Activated T-cell treated with anti-CD3 and anti-CD28 coated beads, Interleukin-2, amount 50 U/mL, for 72 hours (primary cell): ENCODE results near the gene LCE7A. TPM values are rescaled to one million over a fixed set of nuclear protein-coding genes. Genes with fewer than 3 reads are reported as not detected.

Source experiments
- ATAC-seq, 2 donors: fragments of 150-1000 bp; cut with Tn5 transposase; replicated peaks in 1 of 2; 2 replicates each; pipeline ENCODE4 v1.10.0; 2021; ENCODE audit warnings: moderate library complexity in 2 of 2, mild to moderate bottlenecking in 1 of 2
- DNase-seq, 2 donors: peaks; one replicate each; pipeline ENCODE4 v3.0.0; 2021 to 2022; ENCODE audit warnings: mixed read lengths in 1 of 2
- H3K27ac Mint-ChIP-seq: one replicate; pipeline ENCODE4 v1.8.0; 2022; ENCODE audit warnings: mild to moderate bottlenecking, moderate library complexity, mixed read lengths
- H3K27me3 Mint-ChIP-seq: one replicate; pipeline ENCODE4 v1.8.0; 2022; ENCODE audit warnings: low read depth, mixed read lengths
- H3K36me3 Mint-ChIP-seq, 2 donors: one replicate each; pipeline ENCODE4 v1.8.0; 2022; ENCODE audit warnings: mixed read lengths in 2 of 2, mild to moderate bottlenecking in 1 of 2; ENCODE audit not compliant: insufficient read depth in 2 of 2
- H3K4me1 Mint-ChIP-seq: one replicate; pipeline ENCODE4 v1.8.0; 2022; ENCODE audit warnings: low read depth, mixed read lengths
- H3K4me3 Mint-ChIP-seq, 2 donors: one replicate each; pipeline ENCODE4 v1.8.0; 2022; ENCODE audit warnings: mild to moderate bottlenecking in 2 of 2, mixed read lengths in 2 of 2, moderate library complexity in 2 of 2
- H3K9me3 Mint-ChIP-seq, 2 donors: one replicate each; pipeline ENCODE4 v1.8.0; 2022; ENCODE audit warnings: mixed read lengths in 2 of 2
- total RNA-seq, 2 donors: library from RNA; stranded (reverse); gene quantifications; one replicate each; pipeline ENCODE4 v1.2.3, GENCODE V29; 2022

LCE7A gene
- total RNA-seq, 2 donors from 2014 or later: not detected

DNA sequence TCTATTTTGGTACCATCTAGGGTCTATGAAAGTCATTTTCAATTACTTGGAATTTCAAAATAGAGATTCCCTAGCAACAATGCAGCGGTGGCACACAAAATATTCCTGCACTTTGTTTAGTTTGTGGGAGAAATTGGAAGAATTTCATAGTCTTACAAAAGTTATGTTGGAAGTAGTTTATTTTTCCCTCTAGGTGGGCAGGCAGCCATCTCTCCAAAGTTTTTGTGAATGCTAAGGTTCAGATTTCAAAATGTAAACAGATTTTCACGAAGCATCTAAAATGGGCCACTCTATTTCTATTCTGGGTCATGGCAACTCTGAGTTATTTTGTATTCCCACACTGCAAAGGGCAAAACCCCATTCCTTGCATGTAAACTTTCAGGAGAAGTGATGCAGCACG, 26.3 kb downstream of the LCE7A start:
- Mint-ChIP-seq H3K9me3 (no peaks in the 10 kb centered on the region), H3K4me1 (no peaks in the 10 kb centered on the region), H3K36me3 (no peaks in the 10 kb centered on the region), H3K27me3 (no peaks in the 10 kb centered on the region), H3K4me3 (no peak overlapping the region), H3K27ac (no peak overlapping the region)
- no peak for DNase-seq
- ATAC-seq: no peak

DNA sequence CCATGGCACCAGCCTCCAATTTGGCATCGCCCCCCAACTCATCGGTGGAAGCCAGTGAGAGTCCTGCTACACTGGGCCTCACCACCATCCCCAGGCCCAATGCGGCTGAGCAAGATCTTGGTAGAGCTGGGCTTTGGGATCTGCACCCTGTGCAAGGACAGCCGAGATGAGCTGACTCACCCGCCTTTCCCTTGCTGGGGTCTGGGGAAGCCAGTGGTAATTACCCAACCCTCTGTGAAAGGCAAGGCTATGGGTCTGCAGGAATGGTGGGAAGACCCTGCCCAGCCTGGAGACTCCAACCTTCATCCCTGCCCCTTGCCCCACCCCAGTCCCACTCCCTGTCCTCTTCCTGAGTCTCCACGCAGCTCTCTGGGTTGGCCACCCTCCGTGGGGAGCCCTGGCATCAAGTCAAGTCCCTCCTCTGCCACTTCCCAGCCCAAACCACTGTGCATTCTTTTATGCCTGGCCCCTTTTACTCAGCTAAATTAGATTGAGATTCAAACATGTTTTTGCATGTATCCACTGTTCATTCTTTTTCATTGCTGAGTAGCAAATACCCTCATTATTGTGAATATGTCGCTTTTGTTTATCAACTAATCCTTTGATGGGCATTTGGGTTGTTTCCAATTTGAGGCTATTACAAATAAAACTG, 27.1 kb downstream of the LCE7A start:
- ATAC-seq: no peak
- H3K4me1 Mint-ChIP-seq: no peaks in the 10 kb centered on the region
- DNase-seq: no peak
- no peak overlapping the region for H3K27ac Mint-ChIP-seq
- no peak overlapping the region for H3K4me3 Mint-ChIP-seq
- H3K27me3 Mint-ChIP-seq: no peaks in the 10 kb centered on the region
- no peaks in the 10 kb centered on the region for H3K36me3 Mint-ChIP-seq
- H3K9me3 Mint-ChIP-seq: no peaks in the 10 kb centered on the region

- ATAC-seq (no peak), DNase-seq (no peak)
- H3K36me3 Mint-ChIP-seq: no peaks in the 10 kb centered on the region
- H3K9me3 Mint-ChIP-seq: no peaks in the 10 kb centered on the region
- H3K4me3 Mint-ChIP-seq: no peak overlapping the region
- H3K27ac Mint-ChIP-seq: no peak overlapping the region
- no peaks in the 10 kb centered on the region for H3K27me3 Mint-ChIP-seq
- H3K4me1 Mint-ChIP-seq: no peaks in the 10 kb centered on the region
These were observed 28.3 kb downstream of the LCE7A start for GRCh38 chr1:152888126-152888525.

DNA sequence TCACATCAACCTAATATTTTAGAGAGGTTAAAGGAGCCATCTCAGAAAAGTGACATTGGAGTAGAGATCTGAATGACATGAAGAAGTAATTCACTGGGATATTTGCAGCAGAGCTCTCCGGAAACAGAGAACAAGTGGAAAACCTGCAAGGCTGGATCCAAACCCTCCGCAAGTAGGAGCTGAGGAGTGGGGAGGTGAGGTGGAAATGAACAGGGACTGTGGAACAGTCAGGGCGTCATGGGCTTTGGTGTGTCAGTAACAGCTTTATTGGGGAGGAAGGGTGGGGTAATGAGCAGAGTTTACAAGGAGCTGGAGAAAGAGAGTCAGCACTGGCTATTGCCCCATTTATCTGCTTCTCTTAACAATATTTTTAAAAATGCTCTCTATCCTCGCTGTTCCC, 39.2 kb downstream of the LCE7A start:
- Mint-ChIP-seq H3K4me3 (no peak overlapping the region), H3K36me3 (no peaks in the 10 kb centered on the region), H3K4me1 (no peaks in the 10 kb centered on the region), H3K9me3 (no peaks in the 10 kb centered on the region), H3K27ac (no peak overlapping the region), H3K27me3 (peaks cover 30% of the 10 kb centered on the region)
- DNase-seq (no peak), ATAC-seq (no peak)

DNA sequence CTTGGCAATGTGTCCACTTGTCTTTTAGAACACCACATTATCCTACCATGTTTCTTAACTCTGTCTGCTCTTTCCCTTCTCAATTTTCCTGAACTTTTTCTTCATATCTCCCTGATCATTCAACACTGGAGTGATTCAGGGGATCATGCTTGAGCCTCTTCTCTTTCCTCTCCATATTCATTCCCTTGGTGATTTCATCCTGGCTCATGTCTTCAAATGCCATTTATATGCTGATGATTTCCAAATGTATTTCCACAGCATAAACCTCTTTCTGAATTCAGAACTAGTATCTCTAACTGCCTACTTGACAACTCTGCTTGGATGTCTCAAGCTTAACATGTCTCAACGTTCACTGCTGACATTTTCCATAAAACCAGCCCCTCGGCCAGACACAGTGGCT, 40.1 kb downstream of the LCE7A start:
- Mint-ChIP-seq H3K9me3 (no peaks in the 10 kb centered on the region), H3K36me3 (no peaks in the 10 kb centered on the region), H3K4me1 (no peaks in the 10 kb centered on the region), H3K4me3 (no peak overlapping the region), H3K27ac (no peak overlapping the region), H3K27me3 (peaks cover 30% of the 10 kb centered on the region)
- DNase-seq (no peak), ATAC-seq (no peak)

- Mint-ChIP-seq H3K27ac (no peak overlapping the region), H3K4me1 (no peaks in the 10 kb centered on the region), H3K9me3 (no peaks in the 10 kb centered on the region), H3K27me3 (peaks cover 24% of the 10 kb centered on the region), H3K36me3 (no peaks in the 10 kb centered on the region), H3K4me3 (no peak overlapping the region)
- DNase-seq (no peak), ATAC-seq (no peak)
These were observed 41.8 kb downstream of the LCE7A start for GRCh38 chr1:152901631-152902030.

DNA sequence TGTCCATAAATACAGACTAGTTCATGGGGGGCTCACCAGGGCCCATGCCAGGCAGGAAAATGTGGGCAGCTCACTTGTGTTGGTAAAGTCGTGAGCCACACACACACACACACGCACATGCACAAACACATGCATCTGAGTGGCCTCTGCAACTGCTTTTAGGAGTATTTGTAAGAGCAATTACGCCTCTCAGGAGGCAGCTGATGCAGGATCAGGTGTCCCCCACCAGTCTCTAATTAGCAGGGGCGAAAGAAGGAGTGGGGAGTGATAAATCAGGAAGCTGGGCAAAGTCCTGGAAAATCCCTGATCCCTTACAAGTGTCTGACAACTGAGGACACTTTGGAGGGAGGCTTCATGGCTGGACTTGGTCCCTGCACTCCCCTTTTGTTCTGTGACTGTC, 42.8 kb downstream of the LCE7A start:
- H3K27ac Mint-ChIP-seq: no peak overlapping the region
- H3K27me3 Mint-ChIP-seq: peaks cover 15% of the 10 kb centered on the region
- DNase-seq (no peak), ATAC-seq (no peak)
- H3K4me1 Mint-ChIP-seq: peaks cover 1% of the 10 kb centered on the region
- H3K36me3 Mint-ChIP-seq: no peaks in the 10 kb centered on the region
- no peak overlapping the region for H3K4me3 Mint-ChIP-seq
- no peaks in the 10 kb centered on the region for H3K9me3 Mint-ChIP-seq

DNA sequence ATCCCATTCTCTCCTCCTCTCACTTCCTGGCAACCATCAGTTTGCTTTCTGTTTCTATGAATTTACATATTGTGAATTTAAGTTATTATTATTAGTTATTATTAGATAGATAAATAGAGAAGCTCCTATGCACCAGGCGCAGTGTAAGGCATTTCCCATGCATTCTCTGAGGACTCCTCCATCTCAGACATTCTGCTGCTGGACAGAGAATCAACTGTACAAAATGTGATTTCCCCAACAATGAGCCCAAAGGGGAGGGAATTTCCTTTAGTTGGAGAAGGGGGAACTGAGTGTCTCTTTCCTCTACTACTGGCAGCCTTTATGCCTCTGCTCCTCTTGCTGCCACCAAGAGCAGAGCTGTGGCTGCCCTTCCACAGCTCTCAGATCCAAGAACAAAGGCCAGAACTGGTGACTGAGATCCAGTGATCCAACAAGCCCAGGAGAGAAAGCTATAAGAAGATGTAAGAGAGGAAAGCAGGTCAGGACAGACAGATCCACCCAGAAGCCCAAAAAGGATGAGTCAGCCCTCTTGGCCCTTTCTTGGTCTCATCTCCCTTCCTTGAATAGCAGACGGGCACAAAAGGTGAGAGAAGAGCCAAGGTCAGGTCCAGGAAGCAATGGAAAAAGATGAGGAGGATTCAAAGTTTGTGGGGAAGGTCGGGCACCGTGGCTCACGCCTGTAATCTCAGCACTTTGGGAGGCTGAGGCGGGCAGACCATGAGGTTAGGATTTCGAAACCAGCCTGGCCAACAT, 45.1 kb downstream of the LCE7A start:
- no peak overlapping the region for H3K27ac Mint-ChIP-seq
- H3K4me3 Mint-ChIP-seq: no peak overlapping the region
- H3K9me3 Mint-ChIP-seq: peaks cover 0 to 1% of the 10 kb centered on the region in 2 donors
- ATAC-seq: no peak
- peaks cover 9% of the 10 kb centered on the region for H3K4me1 Mint-ChIP-seq
- no peak for DNase-seq
- peaks cover 0 to under 1% of the 10 kb centered on the region in 2 donors for H3K36me3 Mint-ChIP-seq
- peaks cover 18% of the 10 kb centered on the region for H3K27me3 Mint-ChIP-seq

- H3K9me3 Mint-ChIP-seq: peaks cover 0 to 3% of the 10 kb centered on the region in 2 donors
- H3K27ac Mint-ChIP-seq: no peak overlapping the region
- H3K27me3 Mint-ChIP-seq: peaks cover 14% of the 10 kb centered on the region
- peaks cover 9% of the 10 kb centered on the region for H3K4me1 Mint-ChIP-seq
- H3K36me3 Mint-ChIP-seq: peaks cover 0 to 2% of the 10 kb centered on the region in 2 donors
- ATAC-seq: no peak
- no peak overlapping the region for H3K4me3 Mint-ChIP-seq
- DNase-seq: no peak
These were observed 46.3 kb downstream of the LCE7A start for GRCh38 chr1:152906023-152906565.

DNA sequence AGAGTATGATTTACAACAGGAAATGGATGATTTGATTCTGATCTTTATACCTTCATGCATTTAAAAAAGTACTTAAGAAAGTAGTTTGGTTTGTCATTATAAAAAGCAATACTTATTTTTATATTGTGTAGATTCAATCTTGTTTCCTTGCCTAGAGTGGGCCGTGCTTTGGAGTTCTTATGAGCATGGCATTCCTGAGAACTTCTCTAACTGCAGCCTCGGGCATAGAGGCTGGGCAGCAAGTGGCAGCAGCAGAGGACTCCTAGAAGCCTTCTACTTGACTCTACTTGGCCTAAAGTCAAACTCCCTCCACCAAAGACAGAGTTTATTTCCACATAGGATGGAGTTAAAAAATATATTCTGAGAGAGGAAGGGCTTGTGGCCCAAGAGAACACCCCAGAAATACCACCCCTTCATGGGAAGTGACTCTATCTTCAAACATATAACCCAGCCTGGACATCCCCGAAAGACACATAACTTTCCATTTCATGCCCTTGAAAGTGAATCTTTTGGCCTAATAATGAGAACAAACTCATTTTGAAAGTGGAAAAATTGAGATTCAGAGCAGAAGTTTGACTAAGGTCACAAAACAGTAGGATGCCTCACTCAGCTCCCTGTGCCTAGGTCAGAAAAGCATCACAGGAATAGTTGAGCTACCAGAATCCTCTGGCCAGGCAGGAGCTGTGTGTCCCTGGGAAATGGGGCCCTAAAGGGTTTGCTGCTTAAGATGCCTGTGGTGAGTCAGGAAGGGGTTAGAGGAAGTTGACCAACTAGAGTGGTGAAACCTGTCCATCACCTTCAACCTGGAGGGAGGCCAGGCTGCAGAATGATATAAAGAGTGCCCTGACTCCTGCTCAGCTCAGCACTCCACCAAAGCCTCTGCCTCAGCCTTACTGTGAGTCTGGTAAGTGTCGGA, 48.1 kb downstream of the LCE7A start, which contains the start of gene IVL:
Gene IVL (plus strand): TSS at position 861 of the 916 bp plus-strand sequence. CDS start 1,252 bp downstream, outside the sequence.
- Mint-ChIP-seq H3K36me3 (peaks cover 0 to 2% of the 10 kb centered on the region in 2 donors), H3K9me3 (peaks cover 0 to 3% of the 10 kb centered on the region in 2 donors), H3K4me1 (peaks cover 9% of the 10 kb centered on the region), H3K4me3 (no peak within 1 kb of the TSS), H3K27ac (no peak within 1 kb of the TSS), H3K27me3 (peaks cover 18% of the 10 kb centered on the region)
- no peak for DNase-seq
- peak; percentile 53 to 71 for ATAC-seq

DNA sequence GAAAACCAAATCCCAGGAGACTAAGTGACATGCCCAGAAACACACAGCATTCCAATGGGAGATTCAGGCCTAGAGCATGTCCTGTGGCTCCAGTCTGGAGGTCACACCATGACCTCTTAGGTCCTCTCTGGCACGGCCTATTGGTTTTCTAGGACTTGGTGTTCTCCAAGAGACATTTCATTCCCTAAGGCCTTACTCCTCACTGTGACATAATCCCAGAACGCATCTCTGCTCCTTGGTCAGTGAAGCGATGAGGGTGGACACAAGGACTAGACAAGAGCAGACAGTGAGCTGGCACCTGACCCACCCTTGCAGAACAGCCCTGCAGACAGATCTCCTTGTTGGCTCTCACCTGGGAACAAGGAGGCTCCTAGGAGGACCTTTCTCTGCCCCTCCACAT, 49.4 kb downstream of the LCE7A start:
- H3K9me3 Mint-ChIP-seq: peaks cover 0 to 3% of the 10 kb centered on the region in 2 donors
- peaks cover 9% of the 10 kb centered on the region for H3K4me1 Mint-ChIP-seq
- peaks cover 20% of the 10 kb centered on the region for H3K27me3 Mint-ChIP-seq
- H3K36me3 Mint-ChIP-seq: peaks cover 0 to 2% of the 10 kb centered on the region in 2 donors
- ATAC-seq: no peak
- no peak overlapping the region for H3K27ac Mint-ChIP-seq
- DNase-seq: no peak
- H3K4me3 Mint-ChIP-seq: no peak overlapping the region
